SJSA1 (cell line): ENCODE results near the gene MFSD11. TPM values are rescaled to one million over a fixed set of nuclear protein-coding genes. Genes with fewer than 3 reads are reported as not detected.
"Not testable (repeated sequence)": the region's sequence is repeated elsewhere in the genome, so short reads cannot be mapped to it uniquely, and the experiment has no call there.

Experiments used
- DNase-seq, 2 experiments: peaks; one replicate each; pipeline ENCODE4 v3.0.0-alpha.2; 2015 to 2020; ENCODE audit warnings: low spot score in 2 of 2, low read depth in 1 of 2
- H3K27ac ChIP-seq: fragments of 250-450 bp; sonication (Bioruptor Pico); 2 replicates; pipeline ENCODE4 v1.5.1; 2020; ENCODE audit warnings: mild to moderate bottlenecking, moderate library complexity
- H3K27me3 ChIP-seq: fragments of 250-450 bp; sonication (Bioruptor Pico); replicated peaks from 2 replicates; pipeline ENCODE4 v1.5.1; 2020; ENCODE audit warnings: mild to moderate bottlenecking, moderate library complexity
- H3K36me3 ChIP-seq: fragments of 250-450 bp; sonication (Bioruptor Pico); 2 replicates; pipeline ENCODE4 v1.5.1; 2020; ENCODE audit warnings: mild to moderate bottlenecking
- H3K4me1 ChIP-seq: fragments of 250-450 bp; sonication (Bioruptor Pico); replicated peaks from 2 replicates; pipeline ENCODE4 v1.6.1; 2021; ENCODE audit warnings: mild to moderate bottlenecking
- H3K4me3 ChIP-seq: fragments of 250-450 bp; sonication (Bioruptor Pico); 2 replicates; pipeline ENCODE4 v1.5.1; 2020; ENCODE audit warnings: mild to moderate bottlenecking
- H3K9me3 ChIP-seq: fragments of 250-450 bp; sonication (Bioruptor Pico); replicated peaks from 2 replicates; pipeline ENCODE4 v1.5.1; 2020; ENCODE audit warnings: mild to moderate bottlenecking
- total RNA-seq: library from RNA; depleted of rRNA; stranded (reverse); fragments of >200 nt; shearing (Covaris generic); gene quantifications from 2 replicates; pipeline ENCODE4 v1.2.3, GENCODE V29; 2014

MFSD11 gene
- total RNA-seq, 1 experiment from 2014 or later: 37.3 TPM

DNA sequence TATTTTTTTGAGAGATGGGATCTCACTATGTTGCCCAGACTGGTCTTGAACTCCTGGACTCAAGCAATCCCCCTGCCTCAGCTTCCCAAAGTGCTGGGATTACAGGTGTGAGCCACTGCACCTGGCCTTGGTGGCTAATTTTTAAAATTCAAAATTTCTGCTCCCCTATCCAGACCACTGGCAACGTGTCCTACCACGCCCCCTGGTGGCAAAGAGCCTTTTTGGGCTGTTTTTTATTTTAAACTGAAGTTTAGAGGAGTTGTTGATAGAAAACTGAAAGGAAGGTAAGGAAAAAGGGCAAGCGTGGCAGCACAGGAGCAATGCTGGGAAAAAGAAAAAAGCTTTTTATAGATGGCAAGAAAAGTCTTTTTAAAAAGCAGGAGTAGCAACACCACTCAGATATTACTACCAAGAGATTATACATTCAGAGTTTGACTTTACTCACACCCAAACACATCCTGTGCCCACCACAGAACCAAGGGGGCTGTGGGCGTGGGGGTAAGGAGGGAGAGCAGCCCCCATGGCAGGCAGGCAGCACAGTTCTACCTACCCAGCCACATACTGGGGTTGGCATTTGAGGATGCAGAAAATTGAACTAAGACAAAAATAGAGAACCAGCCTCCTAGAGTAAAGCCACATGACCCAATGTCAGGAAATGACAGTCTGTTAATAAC is 23.0 kb upstream of the MFSD11 start:
- H3K4me1 ChIP-seq: peaks cover 56% of the 10 kb centered on the region
- no peak overlapping the region for H3K4me3 ChIP-seq
- DNase-seq: peak; percentile 82 to 86
- H3K27me3 ChIP-seq: no peaks in the 10 kb centered on the region
- H3K9me3 ChIP-seq: no peaks in the 10 kb centered on the region
- H3K36me3 ChIP-seq: peaks cover 92% of the 10 kb centered on the region
- H3K27ac ChIP-seq: 0 out of 2 replicates have a peak overlapping the region, but pooled peaks have one; percentile 86

DNA sequence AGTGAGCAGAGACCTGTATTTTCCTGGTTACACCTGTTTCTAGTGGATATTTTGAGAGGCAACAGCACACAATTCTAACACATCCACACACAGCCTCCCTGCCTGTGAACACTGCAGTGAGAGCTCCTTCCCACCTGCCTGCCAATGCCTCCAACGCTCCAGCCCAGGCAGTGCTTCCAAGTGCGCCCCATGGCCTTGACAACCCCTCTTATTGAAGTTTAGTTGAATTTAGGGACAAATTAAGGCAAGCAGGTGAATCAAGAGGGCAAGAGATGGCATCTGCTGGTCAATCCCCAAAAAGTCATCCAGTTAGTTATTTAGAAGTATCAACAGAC is 22.5 kb upstream of the MFSD11 start:
- no peak overlapping the region for H3K4me3 ChIP-seq
- peak overlapping the region; percentile 86; the same call in 1 of the 2 replicates for H3K27ac ChIP-seq
- H3K27me3 ChIP-seq: no peaks in the 10 kb centered on the region
- peaks cover 92% of the 10 kb centered on the region for H3K36me3 ChIP-seq
- H3K4me1 ChIP-seq: peaks cover 56% of the 10 kb centered on the region
- DNase-seq: no peak
- H3K9me3 ChIP-seq: no peaks in the 10 kb centered on the region

DNA sequence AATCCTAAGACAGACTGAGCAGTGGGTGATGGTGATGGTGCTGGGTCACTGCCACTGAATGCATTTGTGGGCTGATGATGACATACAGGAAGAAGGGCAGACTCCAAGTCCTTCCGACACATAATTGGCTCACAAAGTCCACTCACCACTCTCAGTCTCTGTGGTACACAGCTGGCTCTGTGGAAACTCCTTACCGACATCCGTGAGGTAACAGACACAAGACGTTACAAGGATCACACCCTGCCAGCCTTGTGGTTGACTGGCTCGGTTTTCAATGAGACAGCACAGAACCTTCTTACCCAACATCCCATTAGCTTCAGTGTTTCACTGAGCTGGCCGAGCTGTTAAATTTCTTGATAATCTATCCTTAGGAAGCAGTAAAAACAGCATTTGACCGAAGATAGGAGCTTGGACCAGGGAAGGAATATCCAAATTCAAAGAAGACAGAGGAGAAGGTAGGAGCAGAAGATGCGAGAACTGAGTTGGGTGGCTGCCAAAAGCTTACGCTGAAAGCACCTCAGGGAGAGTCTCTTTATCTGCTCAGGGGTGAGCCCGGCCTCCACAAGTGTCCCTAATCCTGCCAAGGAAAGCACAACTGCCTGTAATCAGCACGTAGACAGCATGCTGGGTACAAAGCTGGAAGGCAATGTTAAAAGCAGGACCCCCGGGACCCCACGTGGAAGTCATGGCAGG is 21.6 kb upstream of the MFSD11 start:
- Histone ChIP-seq H3K27me3 (no peaks in the 10 kb centered on the region), H3K27ac (peak overlapping the region; percentile 86), H3K36me3 (peaks cover 96% of the 10 kb centered on the region), H3K4me1 (peaks cover 52% of the 10 kb centered on the region), H3K4me3 (no peak overlapping the region), H3K9me3 (no peaks in the 10 kb centered on the region)
- peak; percentile 82 to 90 for DNase-seq

DNA sequence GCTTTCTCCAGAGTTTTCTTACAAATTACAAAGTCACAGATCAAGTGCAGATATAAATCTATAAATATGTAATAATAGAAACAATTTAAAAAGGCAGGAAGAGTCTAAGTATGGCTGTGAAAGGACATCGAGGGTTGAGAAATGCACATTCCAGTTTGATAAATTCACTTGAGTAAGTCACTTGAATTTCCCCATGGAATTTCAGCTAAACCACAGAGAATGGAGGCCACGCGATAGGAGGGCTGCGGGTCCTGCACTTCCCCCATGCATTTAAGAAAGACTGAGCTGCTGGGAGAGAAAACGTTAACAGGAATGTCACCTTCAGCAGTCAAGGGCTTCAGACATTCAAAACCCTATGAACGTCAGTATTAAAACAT is 21.1 kb upstream of the MFSD11 start:
- no peaks in the 10 kb centered on the region for H3K27me3 ChIP-seq
- H3K9me3 ChIP-seq: no peaks in the 10 kb centered on the region
- peaks cover 96% of the 10 kb centered on the region for H3K36me3 ChIP-seq
- DNase-seq: peak; percentile 81 to 85
- peaks cover 47% of the 10 kb centered on the region for H3K4me1 ChIP-seq
- peak overlapping the region; percentile 86 for H3K27ac ChIP-seq
- no peak overlapping the region for H3K4me3 ChIP-seq

GRCh38 chr17:76718516-76718915 is 19.4 kb upstream of the MFSD11 start:
- DNase-seq: no peak
- Histone ChIP-seq H3K4me3 (no peak overlapping the region), H3K4me1 (peaks cover 35% of the 10 kb centered on the region), H3K9me3 (no peaks in the 10 kb centered on the region), H3K27ac (no peak overlapping the region), H3K27me3 (no peaks in the 10 kb centered on the region), H3K36me3 (peaks cover 97% of the 10 kb centered on the region)

GRCh38 chr17:76720211-76720610 is 17.7 kb upstream of the MFSD11 start:
- H3K27ac ChIP-seq: no peak overlapping the region
- H3K4me1 ChIP-seq: peaks cover 38% of the 10 kb centered on the region
- no peaks in the 10 kb centered on the region for H3K27me3 ChIP-seq

DNA sequence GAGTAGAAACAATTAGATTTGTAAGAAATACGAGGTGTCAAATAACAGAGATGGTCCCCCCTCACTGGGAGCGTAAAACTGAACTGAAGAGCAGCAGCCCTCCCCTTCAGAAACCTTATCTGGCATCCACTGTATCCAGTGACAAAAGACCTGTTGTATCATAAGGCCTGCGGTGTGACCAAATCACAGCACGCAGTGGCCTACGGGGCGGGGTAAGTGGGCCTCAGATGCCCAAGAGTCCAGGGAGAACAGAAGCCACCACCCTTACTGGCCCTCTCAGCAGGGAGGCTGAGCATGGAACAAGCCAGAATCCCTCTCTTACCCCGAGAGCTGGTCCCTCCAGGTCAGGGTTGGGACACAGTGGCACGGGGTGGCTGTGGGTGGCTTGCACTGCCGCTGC is 17.0 kb upstream of the MFSD11 start:
- Histone ChIP-seq H3K9me3 (no peaks in the 10 kb centered on the region), H3K4me3 (no peak overlapping the region), H3K27ac (no peak overlapping the region), H3K27me3 (no peaks in the 10 kb centered on the region), H3K36me3 (peaks cover 96% of the 10 kb centered on the region), H3K4me1 (peaks cover 30% of the 10 kb centered on the region)
- DNase-seq: no peak

More at GRCh38 chr17:76720211-76720610, 17.7 kb upstream of the MFSD11 start:
- peaks cover 97% of the 10 kb centered on the region for H3K36me3 ChIP-seq
- no peak overlapping the region for H3K4me3 ChIP-seq
- H3K9me3 ChIP-seq: no peaks in the 10 kb centered on the region
- no peak for DNase-seq

- H3K9me3 ChIP-seq: no peaks in the 10 kb centered on the region
- H3K4me3 ChIP-seq: no peak overlapping the region
- DNase-seq: no peak
- peaks cover 25% of the 10 kb centered on the region for H3K4me1 ChIP-seq
- H3K27me3 ChIP-seq: no peaks in the 10 kb centered on the region
- no peak overlapping the region for H3K27ac ChIP-seq
- H3K36me3 ChIP-seq: peaks cover 96% of the 10 kb centered on the region
These were observed 16.5 kb upstream of the MFSD11 start for GRCh38 chr17:76721463-76721862.

- DNase-seq: no peak
- H3K9me3 ChIP-seq: no peaks in the 10 kb centered on the region
- no peaks in the 10 kb centered on the region for H3K27me3 ChIP-seq
- peaks cover 94% of the 10 kb centered on the region for H3K36me3 ChIP-seq
- peaks cover 18% of the 10 kb centered on the region for H3K4me1 ChIP-seq
- no peak overlapping the region for H3K4me3 ChIP-seq
- H3K27ac ChIP-seq: no peak overlapping the region
These were observed 15.6 kb upstream of the MFSD11 start for GRCh38 chr17:76722279-76722678.

DNA sequence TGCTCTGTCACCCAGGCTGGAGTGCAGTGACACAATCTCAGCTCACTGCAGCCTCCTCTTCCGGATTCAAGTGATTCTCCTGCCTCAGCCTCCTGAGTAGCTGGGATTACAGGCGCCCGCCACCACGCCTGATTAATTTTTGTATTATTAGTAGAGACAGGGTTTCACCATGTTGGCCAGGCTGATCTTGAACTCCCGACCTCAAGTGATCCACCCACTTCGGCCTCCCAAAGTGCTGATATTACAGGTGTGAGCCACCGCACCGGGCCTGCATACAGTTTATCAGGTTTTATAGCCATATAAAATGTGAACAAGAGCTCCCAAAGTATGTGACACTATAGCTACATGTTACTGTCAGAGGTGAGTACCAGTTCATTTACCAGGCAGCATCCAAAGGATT is 14.9 kb upstream of the MFSD11 start:
- H3K27me3 ChIP-seq, H3K27ac ChIP-seq, H3K4me3 ChIP-seq, H3K9me3 ChIP-seq, DNase-seq: not testable (repeated sequence)
- Histone ChIP-seq H3K36me3 (peaks cover 94% of the 10 kb centered on the region), H3K4me1 (peaks cover 20% of the 10 kb centered on the region)

GRCh38 chr17:76723812-76724211 is 14.1 kb upstream of the MFSD11 start:
- H3K27me3 ChIP-seq: no peaks in the 10 kb centered on the region
- H3K27ac ChIP-seq: no peak overlapping the region
- H3K36me3 ChIP-seq: peaks cover 85% of the 10 kb centered on the region
- H3K4me1 ChIP-seq: peaks cover 21% of the 10 kb centered on the region
- H3K9me3 ChIP-seq: no peaks in the 10 kb centered on the region
- no peak overlapping the region for H3K4me3 ChIP-seq
- DNase-seq: no peak

DNA sequence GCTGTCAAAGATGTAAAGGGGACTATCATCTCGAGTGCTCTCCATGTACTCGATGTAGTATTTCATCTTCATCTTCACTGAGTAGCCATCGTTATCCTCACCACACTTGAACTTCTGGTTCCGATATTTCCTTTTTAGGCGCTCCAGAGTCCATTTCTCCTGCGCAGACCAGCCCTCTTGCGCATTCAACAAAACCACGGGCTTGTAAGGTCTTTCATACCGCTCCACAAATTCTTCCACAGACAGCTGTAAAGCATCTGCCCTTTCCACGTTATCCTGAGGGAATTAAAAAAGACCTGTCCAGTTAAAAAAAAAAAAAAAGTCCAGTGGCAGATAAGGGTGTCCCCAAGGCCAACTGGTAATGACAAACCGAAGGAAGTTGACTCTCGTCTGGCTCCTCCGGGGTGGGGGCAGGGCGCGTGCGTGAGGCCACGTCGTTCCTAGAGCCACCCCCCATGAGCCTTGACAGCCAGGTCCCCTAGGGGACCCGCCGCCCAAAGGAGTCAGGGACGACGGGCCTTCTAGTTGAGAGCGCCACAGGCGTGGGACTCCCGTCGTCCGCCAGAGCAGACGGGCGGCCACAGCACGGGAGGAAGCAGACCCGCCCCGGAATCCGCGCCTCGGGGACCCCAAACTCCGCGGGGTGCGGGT is 12.2 kb upstream of the MFSD11 start:
- Histone ChIP-seq H3K9me3 (no peaks in the 10 kb centered on the region), H3K27ac (peak overlapping the region; percentile 99), H3K4me1 (peaks cover 21% of the 10 kb centered on the region), H3K36me3 (peaks cover 83% of the 10 kb centered on the region), H3K4me3 (peak overlapping the region; percentile 94), H3K27me3 (no peaks in the 10 kb centered on the region)
- peak in 1 of 2 experiments; percentile 76 for DNase-seq

GRCh38 chr17:76726231-76726775 is 11.6 kb upstream of the MFSD11 start, which contains the start of gene JMJD6:
TSS of gene JMJD6 (minus strand) at chr17:76726606. CDS start at chr17:76726475, 131 bp downstream.
- peaks cover 21% of the 10 kb centered on the region for H3K4me1 ChIP-seq
- peak; percentile 98 to 100 for DNase-seq
- H3K36me3 ChIP-seq: peaks cover 82% of the 10 kb centered on the region
- peak within 1 kb of the TSS; percentile 99 for H3K27ac ChIP-seq
- no peaks in the 10 kb centered on the region for H3K27me3 ChIP-seq
- H3K9me3 ChIP-seq: no peaks in the 10 kb centered on the region
- peak within 1 kb of the TSS; percentile 94 for H3K4me3 ChIP-seq
